ENCODE results near the gene UBP1. TPM values are rescaled to one million over a fixed set of nuclear protein-coding genes. Genes with fewer than 3 reads are reported as not detected.

Gene UBP1
- total RNA-seq, 1 experiment from 2014 or later: 90.8 TPM

DNA sequence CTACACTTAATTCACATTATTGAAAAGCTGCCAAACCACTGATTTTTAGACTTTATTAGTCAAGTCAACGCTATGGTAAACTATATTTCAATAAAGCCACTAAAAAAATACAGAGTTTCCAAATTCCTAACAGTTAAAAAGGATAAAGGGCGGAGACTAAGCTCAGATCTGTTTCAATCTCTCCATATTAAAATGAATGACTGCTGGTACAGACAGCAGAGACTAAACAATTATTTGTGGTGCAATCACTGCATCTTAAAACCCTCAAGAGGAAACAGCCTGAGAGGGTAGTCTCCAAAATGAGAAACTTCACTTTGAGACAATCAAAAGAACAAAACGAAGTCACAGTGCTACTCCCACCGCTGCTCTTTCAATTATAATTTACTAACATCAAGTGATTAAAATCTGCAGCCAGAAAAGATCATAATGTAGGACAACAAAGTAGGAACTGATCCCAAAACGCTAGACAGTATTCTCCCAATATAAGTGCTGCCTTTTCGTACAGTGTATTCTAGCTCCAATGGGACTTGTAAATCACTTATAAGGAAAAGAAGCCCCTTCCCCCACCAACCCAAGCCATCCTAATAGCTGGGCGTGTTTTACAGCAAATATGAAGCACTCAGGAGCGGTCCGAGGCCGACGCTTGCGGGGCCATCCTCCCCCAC, 1.2 kb downstream of the UBP1 start:
- intact Hi-C loops (cut with micrococcal nuclease; ENCODE audit: unreplicated experiment): no loop called here
- peak in 1 of 2 experiments; percentile 46 for DNase-seq
- POLR2A ChIA-PET: no interaction called here
- Mint-ChIP-seq H3K4me1 (ENCODE audit: low read depth, unreplicated experiment) (peaks cover 23% of the 10 kb centered on the region), H3K27me3 (ENCODE audit: insufficient read depth, unreplicated experiment) (no peaks in the 10 kb centered on the region), H3K9me3 (ENCODE audit: unreplicated experiment) (no peaks in the 10 kb centered on the region), H3K27ac (ENCODE audit: unreplicated experiment) (peak overlapping the region; percentile 83), H3K4me3 (ENCODE audit: unreplicated experiment) (peak overlapping the region; percentile 98), H3K36me3 (ENCODE audit: insufficient read depth, unreplicated experiment) (peaks cover 26% of the 10 kb centered on the region)
- peak overlapping the region; percentile 100 for H3K4me3 ChIP-seq (ENCODE audit: low read depth, low read length)
- BruUV-seq (replicated peaks): TSS peak; percentile 29
- H3K27me3 ChIP-seq (replicated peaks; ENCODE audit: control insufficient read depth, insufficient read depth, low read length): no peaks in the 10 kb centered on the region
- no peaks in the 10 kb centered on the region for H3K36me3 ChIP-seq (ENCODE audit: control insufficient read depth, insufficient read depth, low read length)
- H3K9me3 ChIP-seq: no peaks in the 10 kb centered on the region
- CTCF ChIA-PET: interaction anchor here (1.0 to 1.1 kb wide), 2 partner anchors 11 to 348 kb away, joined by 3 read pairs; no protein-coding TSS in a partner anchor
- TF ChIP-seq, protein P1, sequence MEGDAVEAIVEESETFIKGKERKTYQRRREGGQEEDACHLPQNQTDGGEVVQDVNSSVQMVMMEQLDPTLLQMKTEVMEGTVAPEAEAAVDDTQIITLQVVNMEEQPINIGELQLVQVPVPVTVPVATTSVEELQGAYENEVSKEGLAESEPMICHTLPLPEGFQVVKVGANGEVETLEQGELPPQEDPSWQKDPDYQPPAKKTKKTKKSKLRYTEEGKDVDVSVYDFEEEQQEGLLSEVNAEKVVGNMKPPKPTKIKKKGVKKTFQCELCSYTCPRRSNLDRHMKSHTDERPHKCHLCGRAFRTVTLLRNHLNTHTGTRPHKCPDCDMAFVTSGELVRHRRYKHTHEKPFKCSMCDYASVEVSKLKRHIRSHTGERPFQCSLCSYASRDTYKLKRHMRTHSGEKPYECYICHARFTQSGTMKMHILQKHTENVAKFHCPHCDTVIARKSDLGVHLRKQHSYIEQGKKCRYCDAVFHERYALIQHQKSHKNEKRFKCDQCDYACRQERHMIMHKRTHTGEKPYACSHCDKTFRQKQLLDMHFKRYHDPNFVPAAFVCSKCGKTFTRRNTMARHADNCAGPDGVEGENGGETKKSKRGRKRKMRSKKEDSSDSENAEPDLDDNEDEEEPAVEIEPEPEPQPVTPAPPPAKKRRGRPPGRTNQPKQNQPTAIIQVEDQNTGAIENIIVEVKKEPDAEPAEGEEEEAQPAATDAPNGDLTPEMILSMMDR (IDR thresholded peaks at IDR 0.05; ENCODE audit: insufficient read depth in 1 of 2, low read depth in 1 of 2, low read length in 1 of 2, severe bottlenecking in 1 of 2, unreplicated experiment in 1 of 2): no peak
- peaks cover 30% of the 10 kb centered on the region for H3K4me1 ChIP-seq

- no peaks in the 10 kb centered on the region for H3K27me3 ChIP-seq (replicated peaks; ENCODE audit: control insufficient read depth, insufficient read depth, low read length)
- ChIA-PET CTCF (no interaction called here), POLR2A (no interaction called here)
- no peaks in the 10 kb centered on the region for H3K9me3 Mint-ChIP-seq (ENCODE audit: unreplicated experiment)
- H3K4me3 Mint-ChIP-seq (ENCODE audit: unreplicated experiment): peak overlapping the region; percentile 98
- no TSS peak for BruUV-seq (replicated peaks)
- peaks cover 23% of the 10 kb centered on the region for H3K4me1 ChIP-seq
- H3K27me3 Mint-ChIP-seq (ENCODE audit: insufficient read depth, unreplicated experiment): no peaks in the 10 kb centered on the region
- TF ChIP-seq, protein P1 (IDR thresholded peaks at IDR 0.05; ENCODE audit: insufficient read depth in 1 of 2, low read depth in 1 of 2, low read length in 1 of 2, severe bottlenecking in 1 of 2, unreplicated experiment in 1 of 2): no peak
- H3K9me3 ChIP-seq: no peaks in the 10 kb centered on the region
- DNase-seq: no peak
- no peaks in the 10 kb centered on the region for H3K36me3 ChIP-seq (ENCODE audit: control insufficient read depth, insufficient read depth, low read length)
- intact Hi-C loops (cut with micrococcal nuclease; ENCODE audit: unreplicated experiment): no loop called here
- H3K27ac Mint-ChIP-seq (ENCODE audit: unreplicated experiment): peak overlapping the region; percentile 83
- peaks cover 23% of the 10 kb centered on the region for H3K4me1 Mint-ChIP-seq (ENCODE audit: low read depth, unreplicated experiment)
- peak overlapping the region; percentile 100 for H3K4me3 ChIP-seq (ENCODE audit: low read depth, low read length)
- peaks cover 26% of the 10 kb centered on the region for H3K36me3 Mint-ChIP-seq (ENCODE audit: insufficient read depth, unreplicated experiment)
These were observed 1.9 kb downstream of the UBP1 start for GRCh38 chr3:33438284-33438668.

DNA sequence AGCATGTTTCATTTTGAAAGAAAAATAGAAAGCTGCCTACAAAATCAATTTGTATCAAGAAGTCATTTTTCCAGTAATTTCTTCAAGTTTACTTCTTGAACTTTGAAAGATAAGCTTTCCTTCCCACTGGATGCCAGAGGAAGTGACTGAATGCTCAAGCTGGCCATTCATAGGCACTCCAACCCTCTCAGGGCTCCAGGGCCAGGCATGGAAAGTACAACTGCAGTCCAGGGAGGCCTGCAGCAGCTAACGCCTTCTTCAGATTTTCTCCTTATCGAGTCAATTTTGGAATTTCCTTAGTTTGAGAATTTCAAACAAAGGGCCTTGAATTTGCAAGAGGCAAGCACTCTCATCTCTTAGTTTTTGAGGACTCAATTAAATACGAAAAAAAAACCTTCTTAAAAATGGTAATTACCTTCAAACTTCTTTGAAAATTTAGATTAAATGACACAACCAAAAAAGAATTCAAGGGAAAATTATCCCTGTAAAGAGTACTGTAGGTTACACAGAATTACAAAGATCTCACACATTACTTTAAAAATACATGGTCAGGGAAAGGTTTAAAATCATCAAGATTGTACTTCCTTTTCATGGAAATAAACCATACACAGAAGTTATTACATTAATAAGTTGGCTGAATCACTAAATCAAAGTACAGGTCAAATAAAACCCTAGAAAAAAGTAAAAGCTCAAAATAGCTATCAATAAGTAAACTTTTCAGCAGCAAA, 2.5 kb downstream of the UBP1 start:
- Histone ChIP-seq H3K27me3 (replicated peaks; ENCODE audit: control insufficient read depth, insufficient read depth, low read length) (no peaks in the 10 kb centered on the region), H3K36me3 (ENCODE audit: control insufficient read depth, insufficient read depth, low read length) (no peaks in the 10 kb centered on the region), H3K4me3 (ENCODE audit: low read depth, low read length) (peak overlapping the region; percentile 100), H3K9me3 (no peaks in the 10 kb centered on the region), H3K4me1 (peaks cover 23% of the 10 kb centered on the region)
- DNase-seq: peak in 1 of 2 experiments; percentile 24
- Mint-ChIP-seq H3K27ac (ENCODE audit: unreplicated experiment) (peak overlapping the region; percentile 83), H3K4me1 (ENCODE audit: low read depth, unreplicated experiment) (peaks cover 23% of the 10 kb centered on the region), H3K9me3 (ENCODE audit: unreplicated experiment) (no peaks in the 10 kb centered on the region), H3K4me3 (ENCODE audit: unreplicated experiment) (peak overlapping the region; percentile 98), H3K27me3 (ENCODE audit: insufficient read depth, unreplicated experiment) (no peaks in the 10 kb centered on the region), H3K36me3 (ENCODE audit: insufficient read depth, unreplicated experiment) (peaks cover 26% of the 10 kb centered on the region)
- ChIA-PET POLR2A (no interaction called here), CTCF (interaction anchor here (0.5 kb wide), 1 partner anchor 116 kb away, joined by 8 read pairs; no protein-coding TSS in a partner anchor)
- intact Hi-C loops (cut with micrococcal nuclease; ENCODE audit: unreplicated experiment): no loop called here
- TF ChIP-seq, protein P1 (IDR thresholded peaks at IDR 0.05; ENCODE audit: insufficient read depth in 1 of 2, low read depth in 1 of 2, low read length in 1 of 2, severe bottlenecking in 1 of 2, unreplicated experiment in 1 of 2): no peak
- no TSS peak for BruUV-seq (replicated peaks)

Measured in Caco-2 (cell line).